Measurements from ENCODE around the gene CDKN1C. TPM values are rescaled to one million over a fixed set of nuclear protein-coding genes. Genes with fewer than 3 reads are reported as not detected.

Gene CDKN1C
- 32.5 and 40.5 TPM in 2 replicates for total RNA-seq (2014; rRNA removed; shearing (Covaris generic))

DNA sequence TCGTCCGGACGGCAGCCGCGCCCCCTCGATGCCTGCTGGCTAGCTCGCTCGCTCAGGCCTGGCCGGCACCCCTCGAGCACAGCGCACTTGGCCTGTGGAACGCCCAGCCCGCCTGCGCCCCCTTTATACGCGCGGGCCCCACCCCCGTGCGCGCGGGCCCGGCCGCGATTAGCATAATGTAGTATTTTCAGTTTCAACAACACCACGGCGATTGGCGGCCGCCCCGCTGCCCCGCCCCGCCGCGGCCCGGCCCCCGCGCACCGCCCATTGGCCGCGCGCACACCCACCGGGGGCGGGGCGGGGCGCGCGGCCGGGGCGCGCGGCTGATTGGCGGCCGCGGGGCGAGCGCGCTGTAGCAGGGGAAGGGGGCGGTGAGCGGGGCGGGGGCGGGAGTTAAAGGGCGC, at the start of gene CDKN1C:
Gene CDKN1C (minus strand): TSS at position 98 of the 404 bp plus-strand sequence. CDS start 319 bp downstream, outside the sequence.
- DNase-seq (ENCODE audit: low spot score) = peak; percentile 62

- no peak for DNase-seq (ENCODE audit: low spot score)
These were observed 49.1 kb upstream of the CDKN1C start for GRCh38 chr11:2934611-2935239.

GRCh38 chr11:2934021-2934550, 48.5 kb upstream of the CDKN1C start:
- DNase-seq (ENCODE audit: low spot score) = no peak

DNA sequence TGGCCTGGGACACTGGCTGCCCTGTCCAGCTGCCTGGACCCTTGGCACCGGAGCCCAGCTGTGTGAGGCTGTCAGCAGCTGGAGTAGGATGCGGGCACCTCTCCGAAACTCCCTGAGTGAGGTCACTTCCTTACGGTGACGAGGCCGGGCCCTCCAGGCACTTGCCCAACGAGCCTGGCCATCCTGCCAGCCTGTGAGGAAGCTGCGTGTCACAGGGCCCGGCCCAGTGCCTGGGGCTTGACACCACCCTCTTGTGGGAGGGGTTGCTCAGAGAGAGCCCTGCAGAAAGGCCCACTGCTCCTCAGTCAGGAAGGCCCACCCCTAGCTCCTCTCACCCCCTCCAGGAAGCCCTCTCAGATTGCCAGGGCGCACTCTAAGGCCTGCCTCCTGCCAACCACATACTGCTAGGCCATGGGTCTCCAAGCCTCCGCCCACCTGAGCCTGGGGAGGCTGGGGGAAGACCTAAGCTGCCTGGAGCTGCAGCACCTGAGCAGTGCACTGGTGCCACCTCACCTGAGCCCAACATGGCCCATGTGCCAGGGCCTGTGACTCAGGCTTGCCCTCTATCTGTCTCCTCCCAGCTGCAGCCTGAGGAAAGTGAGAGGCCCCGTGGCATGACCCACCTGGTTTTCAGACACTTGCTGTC, 47.9 kb upstream of the CDKN1C start:
- peak; percentile 97 for DNase-seq (ENCODE audit: low spot score)

DNA sequence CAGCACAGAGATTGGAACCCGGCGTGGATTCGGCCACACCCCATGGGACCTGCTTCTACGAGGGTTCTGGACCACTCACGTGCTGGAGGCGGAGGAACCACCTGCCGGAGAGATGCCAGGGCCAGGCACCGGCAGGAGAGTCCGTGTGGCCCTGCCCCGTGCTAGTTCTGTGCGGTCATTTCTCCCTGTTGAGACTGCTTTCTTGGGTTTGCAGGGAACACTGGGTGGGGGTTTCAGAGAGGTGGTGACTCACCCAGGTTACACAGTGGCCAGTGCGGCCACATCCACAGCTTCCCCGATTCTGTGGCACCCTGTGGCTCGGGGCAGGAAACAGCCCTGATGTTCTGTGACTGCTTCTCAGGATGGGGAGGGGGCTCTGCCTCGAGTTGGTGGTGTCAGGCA, 47.3 kb upstream of the CDKN1C start:
- DNase-seq (ENCODE audit: low spot score) = peak; percentile 95

DNA sequence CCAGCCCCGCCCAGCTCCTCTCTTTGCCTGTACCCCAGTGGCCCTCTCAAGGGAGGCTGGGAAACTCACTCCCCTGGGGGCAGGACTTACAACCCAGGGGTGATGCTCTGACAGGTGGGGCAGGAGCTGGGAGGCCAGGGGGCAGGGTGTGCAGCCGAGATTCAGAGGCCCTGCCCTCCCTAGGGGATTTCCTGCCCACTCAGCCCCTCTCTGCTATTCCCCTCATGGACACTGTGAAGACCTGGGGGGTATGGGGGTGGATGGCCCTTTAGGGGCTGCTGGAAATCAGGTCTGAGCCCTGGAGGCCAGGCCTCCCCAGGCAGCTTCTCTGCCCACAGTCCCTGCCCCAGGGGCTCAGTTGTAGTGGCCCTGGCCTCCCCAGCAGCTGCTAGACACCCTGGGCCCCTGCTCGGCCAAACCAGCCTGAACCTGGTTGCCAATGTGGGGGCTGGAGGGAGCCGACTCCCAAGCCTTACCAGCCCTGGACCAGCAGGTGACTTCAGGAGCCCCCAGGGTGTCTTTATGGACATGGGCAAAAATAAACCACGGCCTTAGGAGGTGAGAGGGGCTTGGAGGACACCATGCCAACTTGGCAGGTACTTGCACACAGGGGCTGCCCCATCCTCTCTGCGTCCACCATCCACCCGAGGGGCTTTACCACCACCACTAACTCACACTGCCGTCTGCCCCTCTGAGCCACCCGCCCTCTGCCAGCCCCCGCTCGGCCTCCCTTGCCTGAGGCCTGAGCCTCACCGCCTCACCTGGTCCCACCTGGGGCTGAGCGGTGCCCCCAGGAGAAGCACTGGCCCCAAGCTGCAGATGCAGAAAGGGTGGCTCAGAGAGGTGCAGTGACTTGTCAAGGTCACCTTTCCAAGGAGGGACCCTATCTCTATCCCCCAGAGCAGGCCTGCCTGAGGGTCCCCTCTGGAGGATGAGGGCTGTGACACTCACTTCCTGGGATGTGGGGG, 46.5 kb upstream of the CDKN1C start:
- DNase-seq (ENCODE audit: low spot score) = no peak

DNA sequence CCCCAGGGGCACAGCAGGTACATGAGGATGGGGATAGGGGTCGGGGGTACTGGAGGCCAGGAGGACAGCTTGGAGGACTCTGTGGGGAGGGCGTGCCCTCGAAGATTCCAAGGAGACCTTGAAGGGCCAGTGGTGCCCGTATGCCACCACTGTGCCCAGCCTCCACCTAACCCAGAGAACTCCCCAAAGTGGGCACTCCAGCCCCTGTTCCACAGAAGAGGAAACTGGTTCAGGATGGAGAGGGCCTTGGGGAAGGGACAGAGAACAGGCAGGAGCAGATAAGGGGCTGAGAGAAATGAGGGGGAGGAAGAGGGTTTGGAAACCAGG, 45.8 kb upstream of the CDKN1C start:
- DNase-seq (ENCODE audit: low spot score) = no peak

- peak; percentile 80 for DNase-seq (ENCODE audit: low spot score)
These were observed 45.3 kb upstream of the CDKN1C start for GRCh38 chr11:2930704-2931419.

DNA sequence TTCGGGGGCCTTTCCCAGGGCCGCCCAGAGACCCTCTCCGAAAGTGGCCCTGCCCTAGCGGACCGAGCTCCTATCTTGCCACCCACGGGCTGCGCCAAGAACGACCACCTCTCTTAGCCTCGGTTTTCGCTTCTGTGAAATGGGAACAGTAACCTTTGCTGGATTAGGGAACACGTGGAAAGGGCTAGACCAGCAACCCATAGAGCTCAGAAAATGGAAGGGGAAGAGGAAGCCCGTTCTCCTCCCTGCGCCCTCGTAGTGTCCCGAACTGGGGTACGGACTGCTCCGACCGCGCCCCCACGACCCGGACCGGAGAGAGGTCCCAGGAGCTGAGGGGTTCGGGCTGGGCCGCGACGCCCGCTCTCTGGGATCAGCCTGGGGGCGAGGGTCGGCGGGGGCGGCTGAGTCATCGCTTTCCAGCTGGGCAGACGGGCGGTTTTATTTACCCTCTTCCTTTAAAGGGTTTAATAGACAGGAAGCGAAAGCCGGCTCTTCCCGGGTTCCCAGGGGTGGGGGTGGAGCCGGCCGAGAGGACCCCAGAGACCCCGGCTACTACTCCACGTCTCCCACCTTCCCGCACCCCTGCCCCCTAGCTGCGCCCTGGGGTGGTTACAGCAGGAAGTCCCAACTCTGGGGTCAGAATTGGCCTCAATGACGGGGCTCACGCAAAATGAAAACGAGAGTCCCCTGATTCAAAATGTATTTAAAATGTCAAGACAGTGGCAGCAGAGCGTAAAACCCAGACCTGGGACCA, 44.6 kb upstream of the CDKN1C start:
- DNase-seq (ENCODE audit: low spot score) = peak; percentile 75

DNA sequence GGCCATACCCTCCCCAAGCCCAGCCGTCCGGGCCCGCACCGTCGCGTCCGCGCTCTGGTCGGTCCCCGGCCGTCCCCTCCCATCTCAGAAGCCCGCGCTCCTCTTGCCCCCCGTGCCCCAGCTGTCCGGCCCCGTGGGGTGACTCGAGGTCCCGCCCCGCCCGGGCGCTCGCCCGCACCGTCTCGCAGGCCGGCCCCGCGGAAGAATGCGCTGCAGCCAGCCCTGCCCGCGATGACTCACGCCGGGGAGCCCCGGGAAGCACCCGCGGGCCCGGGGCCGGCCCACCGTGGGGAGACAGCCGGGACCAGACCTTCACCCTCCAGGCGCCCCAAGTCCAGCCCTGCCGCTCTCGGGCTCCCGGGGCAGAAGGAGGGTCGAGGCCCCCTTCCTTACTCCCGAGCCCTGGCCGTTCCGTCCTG, 44.0 kb upstream of the CDKN1C start:
- DNase-seq (ENCODE audit: low spot score) = peak; percentile 73

DNA sequence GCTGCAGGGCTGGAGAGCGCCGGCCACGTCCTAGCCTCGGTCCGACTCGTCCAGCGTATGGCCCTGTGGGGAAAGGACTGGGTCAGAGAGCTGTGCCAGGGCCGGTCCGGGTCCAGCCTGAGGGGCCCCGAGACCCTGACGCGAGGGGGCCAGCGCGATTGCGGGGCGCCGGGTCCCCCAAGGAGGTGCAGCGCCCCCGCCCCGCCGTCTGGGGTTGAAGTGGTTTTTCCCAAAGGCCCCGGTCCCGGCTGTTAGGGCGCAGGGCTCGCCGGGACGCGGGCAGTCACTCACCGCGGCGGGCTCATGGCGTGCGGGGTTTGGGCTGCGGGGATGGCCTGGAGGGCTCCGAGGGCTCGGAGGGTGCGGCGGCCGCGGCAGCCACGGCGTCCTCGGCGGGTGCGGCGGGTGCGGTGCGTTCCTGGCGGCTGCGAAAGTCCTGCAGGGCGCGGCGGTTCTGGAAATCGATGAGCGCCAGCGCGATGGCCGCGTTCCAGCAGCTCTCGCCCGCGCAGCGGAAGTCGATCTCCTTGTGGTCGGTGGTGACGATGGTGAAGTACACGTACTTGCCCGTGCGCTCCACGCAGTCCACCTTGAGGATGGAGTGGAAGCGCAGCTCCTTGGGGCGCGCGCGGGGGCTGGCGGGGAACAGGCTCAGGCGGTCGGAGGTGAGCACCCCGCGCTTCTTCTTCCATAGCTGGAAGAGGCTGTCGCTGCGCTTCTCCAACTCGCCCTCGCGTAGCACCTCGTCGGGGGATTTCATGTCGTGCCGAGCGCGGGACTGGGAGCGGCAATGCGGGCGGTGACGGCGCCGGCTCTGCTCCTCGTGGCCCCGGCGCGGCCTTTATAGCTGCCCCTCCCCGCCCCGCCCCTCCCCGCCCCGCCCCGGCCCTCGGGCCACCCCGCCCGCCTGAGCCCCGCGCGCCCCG, 43.3 kb upstream of the CDKN1C start, which contains the start of gene PHLDA2:
Gene PHLDA2 (minus strand): TSS at position 816 of the 926 bp plus-strand sequence. CDS start 56 bp downstream, at position 760.
- peak; percentile 68 for DNase-seq (ENCODE audit: low spot score)

DNA sequence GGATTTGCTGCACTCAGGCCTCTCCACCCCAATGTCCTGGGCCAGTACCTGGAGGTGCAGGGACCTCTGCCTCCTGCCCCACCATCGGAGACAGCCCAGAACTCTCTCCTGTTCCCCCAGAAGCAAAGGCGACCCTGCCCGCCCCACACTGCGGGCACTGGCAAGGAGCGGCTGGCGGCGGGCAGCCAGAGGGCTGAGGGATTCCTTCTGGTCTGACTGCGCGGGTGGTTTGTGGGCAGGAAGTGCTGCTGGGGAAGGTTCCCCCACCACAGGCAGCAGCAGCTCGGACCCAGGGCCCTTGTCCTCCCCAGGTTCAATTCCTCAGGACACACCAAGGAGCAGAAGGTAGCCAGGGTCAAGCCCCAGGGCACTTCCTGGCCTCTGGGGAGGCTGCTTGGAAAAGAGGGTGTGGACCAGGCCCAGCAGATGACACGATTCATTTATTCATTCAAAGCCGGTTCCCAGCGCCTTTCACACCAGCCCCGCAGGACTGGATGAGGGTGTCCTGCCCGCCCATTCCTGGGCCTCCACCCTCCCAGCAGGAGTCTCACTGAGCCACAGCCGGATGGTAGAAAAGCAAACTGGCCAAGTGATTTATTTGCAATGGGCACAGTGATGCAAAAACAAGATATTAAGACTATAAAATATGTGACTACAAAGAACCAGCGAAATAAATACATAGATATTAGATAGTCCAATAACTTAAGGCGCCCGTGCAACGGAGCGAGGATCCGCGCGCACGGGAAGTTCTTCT, 42.5 kb upstream of the CDKN1C start:
- DNase-seq (ENCODE audit: low spot score) = peak; percentile 67

DNA sequence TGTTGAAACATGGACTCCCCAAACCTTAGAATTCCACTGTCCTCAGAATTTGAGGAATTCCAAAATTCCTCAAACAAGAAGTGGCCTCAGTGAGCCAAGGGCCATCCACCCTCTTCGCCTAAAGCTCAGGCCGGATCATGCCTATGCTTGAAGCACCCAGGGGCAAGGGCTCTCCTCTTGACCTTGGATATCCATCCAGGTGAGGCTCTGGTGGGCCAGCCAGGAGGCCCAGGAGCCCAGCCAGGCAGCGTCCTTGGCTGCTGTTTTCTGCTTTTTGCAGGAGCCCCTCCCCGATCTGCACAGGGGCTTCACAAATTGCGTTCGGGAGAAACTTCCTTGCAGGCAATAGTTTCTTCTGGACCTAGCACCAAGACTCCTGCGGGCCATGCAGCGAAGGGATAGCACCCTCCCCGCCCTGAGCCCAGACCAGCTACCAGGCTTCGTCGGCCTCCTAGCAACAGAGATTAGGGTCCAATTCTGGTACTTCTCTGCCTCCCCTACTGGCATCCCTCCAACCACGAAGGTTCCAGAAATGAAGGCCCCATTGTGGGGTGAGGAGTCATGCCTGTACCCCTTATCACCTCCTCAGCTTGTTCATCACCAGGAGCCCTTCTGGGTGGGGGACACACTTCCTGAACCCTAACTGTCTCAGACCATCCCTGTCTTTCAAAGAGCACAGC, 41.7 kb upstream of the CDKN1C start:
- no peak for DNase-seq (ENCODE audit: low spot score)

GRCh38 chr11:2926611-2927051, 41.1 kb upstream of the CDKN1C start:
- DNase-seq (ENCODE audit: low spot score) = no peak

GRCh38 chr11:2924821-2925675, 39.5 kb upstream of the CDKN1C start:
- DNase-seq (ENCODE audit: low spot score) = no peak

DNA sequence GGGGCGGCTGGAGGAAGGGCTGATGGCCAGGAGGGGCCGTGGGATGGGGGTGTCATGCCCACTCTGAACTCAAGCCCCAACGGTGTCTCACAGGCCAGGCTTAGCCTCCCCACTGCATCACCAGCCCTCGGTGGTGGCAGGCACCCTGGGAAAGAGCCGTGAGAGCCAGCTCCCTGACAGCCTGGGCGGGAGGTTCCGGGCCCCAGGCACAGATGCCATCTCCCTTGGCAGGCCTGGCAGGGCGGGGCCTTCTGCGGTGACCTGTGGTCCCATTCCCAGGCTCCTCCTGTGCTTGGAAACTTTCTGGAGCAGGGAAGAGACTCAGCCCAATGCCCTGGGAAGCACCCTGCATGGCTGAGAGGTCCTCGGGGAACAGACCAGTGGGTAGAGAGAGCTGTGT, 38.8 kb upstream of the CDKN1C start:
- DNase-seq (ENCODE audit: low spot score) = no peak
